ENCODE data around the gene MAP1B. TPM values are rescaled to one million over a fixed set of nuclear protein-coding genes. Genes with fewer than 3 reads are reported as not detected.

Gene MAP1B
- total RNA-seq, 1 donor from 2014 or later: 84.4 TPM

DNA sequence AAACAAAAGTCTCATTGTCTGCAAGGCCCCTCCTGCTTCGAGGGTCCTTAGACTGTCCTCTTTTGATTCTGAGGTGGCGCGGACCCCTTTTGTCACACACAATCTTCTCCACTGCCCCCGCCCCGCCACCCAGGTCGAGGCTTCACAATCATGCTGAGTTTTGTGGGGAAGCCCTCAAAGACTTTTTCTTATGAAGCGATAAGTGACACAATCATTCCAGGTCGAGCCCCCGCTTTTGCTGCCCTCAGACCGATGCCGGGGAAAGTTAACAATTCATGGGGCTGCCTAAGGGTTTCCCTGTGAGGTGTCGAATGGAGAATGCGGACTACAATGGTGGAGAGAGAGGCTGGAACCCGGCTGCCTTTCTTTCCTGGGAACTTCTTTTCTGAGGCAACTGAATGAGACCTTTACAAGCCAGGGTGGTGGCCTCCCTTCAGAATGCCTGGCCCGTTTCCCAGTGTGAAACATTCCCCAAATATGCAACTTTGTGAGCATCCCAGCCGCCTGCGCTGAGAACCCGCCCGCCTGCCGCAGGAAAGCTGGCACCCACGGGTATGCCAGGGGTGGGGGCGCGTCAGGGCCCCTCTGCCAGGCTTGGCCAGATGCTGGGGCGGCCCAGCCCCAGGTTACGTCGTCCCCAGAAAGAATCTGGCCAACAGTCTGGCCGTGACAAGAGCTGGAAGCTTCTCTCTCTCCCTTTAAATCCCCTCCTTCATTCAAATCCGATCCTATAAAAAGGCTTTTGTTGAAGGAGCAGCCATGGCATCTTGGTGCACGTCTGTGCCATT, 71.9 kb downstream of the MAP1B start:
- Histone ChIP-seq H3K9me3 (ENCODE audit: low read depth) (no peaks in the 10 kb centered on the region), H3K27me3 (no peaks in the 10 kb centered on the region), H3K4me2 (peak overlapping the region; percentile 77), H3K79me2 (ENCODE audit: low read depth) (peaks cover 75% of the 10 kb centered on the region), H3K27ac (peak overlapping the region; percentile 99), H3F3A (ENCODE audit: low read depth) (peaks cover 70% of the 10 kb centered on the region), H3K4me1 (peaks cover 69% of the 10 kb centered on the region), H2AFZ (replicated peaks) (no peak overlapping the region), H3K36me3 (no peaks in the 10 kb centered on the region), H3K9ac (no peak overlapping the region), H4K20me1 (ENCODE audit: low read depth) (peaks cover 51% of the 10 kb centered on the region), H3K4me3 (peak overlapping the region; percentile 34)
- peak overlapping the region; percentile 72 for H3K4me3 Mint-ChIP-seq
- H3K4me1 Mint-ChIP-seq: peaks cover 85% of the 10 kb centered on the region
- no peaks in the 10 kb centered on the region for H3K9me3 Mint-ChIP-seq
- peak overlapping the region; percentile 71 for H3K27ac Mint-ChIP-seq
- TF ChIP-seq, protein P1, sequence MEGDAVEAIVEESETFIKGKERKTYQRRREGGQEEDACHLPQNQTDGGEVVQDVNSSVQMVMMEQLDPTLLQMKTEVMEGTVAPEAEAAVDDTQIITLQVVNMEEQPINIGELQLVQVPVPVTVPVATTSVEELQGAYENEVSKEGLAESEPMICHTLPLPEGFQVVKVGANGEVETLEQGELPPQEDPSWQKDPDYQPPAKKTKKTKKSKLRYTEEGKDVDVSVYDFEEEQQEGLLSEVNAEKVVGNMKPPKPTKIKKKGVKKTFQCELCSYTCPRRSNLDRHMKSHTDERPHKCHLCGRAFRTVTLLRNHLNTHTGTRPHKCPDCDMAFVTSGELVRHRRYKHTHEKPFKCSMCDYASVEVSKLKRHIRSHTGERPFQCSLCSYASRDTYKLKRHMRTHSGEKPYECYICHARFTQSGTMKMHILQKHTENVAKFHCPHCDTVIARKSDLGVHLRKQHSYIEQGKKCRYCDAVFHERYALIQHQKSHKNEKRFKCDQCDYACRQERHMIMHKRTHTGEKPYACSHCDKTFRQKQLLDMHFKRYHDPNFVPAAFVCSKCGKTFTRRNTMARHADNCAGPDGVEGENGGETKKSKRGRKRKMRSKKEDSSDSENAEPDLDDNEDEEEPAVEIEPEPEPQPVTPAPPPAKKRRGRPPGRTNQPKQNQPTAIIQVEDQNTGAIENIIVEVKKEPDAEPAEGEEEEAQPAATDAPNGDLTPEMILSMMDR (IDR thresholded peaks at IDR 0.05): no peak
- TF ChIP-seq EZH2phosphoT487 (IDR thresholded peaks at IDR 0.05): peak; percentile 47
- DNase-seq (ENCODE audit: low spot score): peak; percentile 89
- H3K27me3 Mint-ChIP-seq (ENCODE audit: insufficient read depth, low read depth): peaks cover 3% of the 10 kb centered on the region
- peaks cover 31% of the 10 kb centered on the region for H3K36me3 Mint-ChIP-seq

- H3K27me3 ChIP-seq: no peaks in the 10 kb centered on the region
- TF ChIP-seq, protein P1 (IDR thresholded peaks at IDR 0.05): no peak
- TF ChIP-seq EZH2 (IDR thresholded peaks at IDR 0.05) (no peak), EZH2phosphoT487 (IDR thresholded peaks at IDR 0.05) (no peak)
- Mint-ChIP-seq H3K9me3 (no peaks in the 10 kb centered on the region), H3K36me3 (peaks cover 38% of the 10 kb centered on the region), H3K4me3 (peak overlapping the region; percentile 44), H3K4me1 (peaks cover 92% of the 10 kb centered on the region), H3K27ac (peak overlapping the region; percentile 71), H3K27me3 (ENCODE audit: insufficient read depth, low read depth) (peaks cover 3% of the 10 kb centered on the region)
- peaks cover 70% of the 10 kb centered on the region for H3K4me1 ChIP-seq
- no peak overlapping the region for H2AFZ ChIP-seq (replicated peaks)
- no peak overlapping the region for H3K9ac ChIP-seq
- peak overlapping the region; percentile 99 for H3K27ac ChIP-seq
- DNase-seq (ENCODE audit: low spot score): no peak
- peak overlapping the region; percentile 77 for H3K4me2 ChIP-seq
- no peaks in the 10 kb centered on the region for H3K36me3 ChIP-seq
- no peaks in the 10 kb centered on the region for H3K9me3 ChIP-seq (ENCODE audit: low read depth)
- H3K79me2 ChIP-seq (ENCODE audit: low read depth): peaks cover 79% of the 10 kb centered on the region
- peak overlapping the region; percentile 34 for H3K4me3 ChIP-seq
- peaks cover 70% of the 10 kb centered on the region for H3F3A ChIP-seq (ENCODE audit: low read depth)
- H4K20me1 ChIP-seq (ENCODE audit: low read depth): peaks cover 51% of the 10 kb centered on the region
Observed at GRCh38 chr5:72179816-72180440, 72.7 kb downstream of the MAP1B start.

GRCh38 chr5:72180925-72181324, 73.7 kb downstream of the MAP1B start:
- H3K27me3 ChIP-seq: no peaks in the 10 kb centered on the region
- H3K9me3 ChIP-seq (ENCODE audit: low read depth): no peaks in the 10 kb centered on the region
- H3K9ac ChIP-seq: no peak overlapping the region
- Mint-ChIP-seq H3K27me3 (ENCODE audit: insufficient read depth, low read depth) (peaks cover 3% of the 10 kb centered on the region), H3K4me3 (peak overlapping the region; percentile 21), H3K4me1 (peaks cover 94% of the 10 kb centered on the region), H3K36me3 (peaks cover 40% of the 10 kb centered on the region), H3K9me3 (no peaks in the 10 kb centered on the region), H3K27ac (peak overlapping the region; percentile 46)
- H3F3A ChIP-seq (ENCODE audit: low read depth): peaks cover 70% of the 10 kb centered on the region
- peaks cover 51% of the 10 kb centered on the region for H4K20me1 ChIP-seq (ENCODE audit: low read depth)
- no peak for DNase-seq (ENCODE audit: low spot score)
- TF ChIP-seq EZH2phosphoT487 (IDR thresholded peaks at IDR 0.05) (no peak), EZH2 (IDR thresholded peaks at IDR 0.05) (no peak)
- TF ChIP-seq, protein P1 (IDR thresholded peaks at IDR 0.05): no peak
- peaks cover 80% of the 10 kb centered on the region for H3K79me2 ChIP-seq (ENCODE audit: low read depth)
- no peak overlapping the region for H3K4me3 ChIP-seq
- no peak overlapping the region for H2AFZ ChIP-seq (replicated peaks)
- H3K4me1 ChIP-seq: peaks cover 70% of the 10 kb centered on the region
- no peaks in the 10 kb centered on the region for H3K36me3 ChIP-seq
- H3K27ac ChIP-seq: peak overlapping the region; percentile 99
- peak overlapping the region; percentile 77 for H3K4me2 ChIP-seq
